ENCODE results near the gene S1PR4.

DNA sequence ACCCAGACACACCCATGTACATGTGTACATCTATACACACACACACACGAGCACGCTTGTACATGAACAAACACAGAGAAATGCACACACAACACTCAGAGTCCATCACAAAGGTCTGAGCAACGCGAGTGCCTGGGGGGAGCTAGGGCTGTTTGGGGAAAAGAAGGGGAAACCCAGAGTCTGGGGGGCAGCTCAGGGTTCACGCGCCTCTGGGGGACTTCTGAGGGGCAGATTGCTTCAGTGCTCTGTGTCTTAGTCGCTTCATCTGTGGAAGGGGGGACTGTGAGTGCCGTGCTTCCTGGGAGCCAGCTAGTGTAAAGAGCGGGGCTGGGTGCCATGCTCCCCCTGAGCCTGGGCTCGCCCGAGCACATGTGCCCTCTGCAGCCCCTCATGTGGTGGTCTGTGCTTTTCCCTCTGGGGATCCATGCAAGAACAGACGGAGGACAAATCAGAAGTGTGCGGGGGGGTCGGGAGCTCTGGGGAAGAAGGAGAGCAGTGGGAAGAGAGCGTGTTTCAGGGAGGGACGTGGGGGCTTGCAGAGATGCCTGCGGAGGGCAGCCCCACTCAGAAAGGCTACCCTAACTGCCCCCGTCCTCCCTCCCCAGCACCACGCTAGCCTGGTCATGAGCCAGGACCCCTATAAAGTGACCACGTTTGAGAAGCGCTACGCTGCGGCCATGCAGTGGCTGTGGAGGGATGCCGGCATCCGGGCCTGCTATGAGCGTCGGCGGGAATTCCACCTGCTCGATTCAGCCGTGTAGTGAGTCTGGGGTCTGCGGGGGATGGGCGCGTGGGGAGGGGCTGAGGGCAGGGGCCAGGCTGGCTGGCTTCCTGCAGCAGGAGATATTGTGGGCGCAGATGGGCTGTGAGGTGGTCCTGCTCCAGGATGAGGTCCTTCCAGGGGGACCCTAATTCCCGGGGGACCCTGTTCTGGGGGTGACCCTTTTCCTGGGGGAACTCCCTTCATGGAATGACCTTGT is 28.8 kb upstream of the S1PR4 start:
- TF ChIP-seq, protein P1, sequence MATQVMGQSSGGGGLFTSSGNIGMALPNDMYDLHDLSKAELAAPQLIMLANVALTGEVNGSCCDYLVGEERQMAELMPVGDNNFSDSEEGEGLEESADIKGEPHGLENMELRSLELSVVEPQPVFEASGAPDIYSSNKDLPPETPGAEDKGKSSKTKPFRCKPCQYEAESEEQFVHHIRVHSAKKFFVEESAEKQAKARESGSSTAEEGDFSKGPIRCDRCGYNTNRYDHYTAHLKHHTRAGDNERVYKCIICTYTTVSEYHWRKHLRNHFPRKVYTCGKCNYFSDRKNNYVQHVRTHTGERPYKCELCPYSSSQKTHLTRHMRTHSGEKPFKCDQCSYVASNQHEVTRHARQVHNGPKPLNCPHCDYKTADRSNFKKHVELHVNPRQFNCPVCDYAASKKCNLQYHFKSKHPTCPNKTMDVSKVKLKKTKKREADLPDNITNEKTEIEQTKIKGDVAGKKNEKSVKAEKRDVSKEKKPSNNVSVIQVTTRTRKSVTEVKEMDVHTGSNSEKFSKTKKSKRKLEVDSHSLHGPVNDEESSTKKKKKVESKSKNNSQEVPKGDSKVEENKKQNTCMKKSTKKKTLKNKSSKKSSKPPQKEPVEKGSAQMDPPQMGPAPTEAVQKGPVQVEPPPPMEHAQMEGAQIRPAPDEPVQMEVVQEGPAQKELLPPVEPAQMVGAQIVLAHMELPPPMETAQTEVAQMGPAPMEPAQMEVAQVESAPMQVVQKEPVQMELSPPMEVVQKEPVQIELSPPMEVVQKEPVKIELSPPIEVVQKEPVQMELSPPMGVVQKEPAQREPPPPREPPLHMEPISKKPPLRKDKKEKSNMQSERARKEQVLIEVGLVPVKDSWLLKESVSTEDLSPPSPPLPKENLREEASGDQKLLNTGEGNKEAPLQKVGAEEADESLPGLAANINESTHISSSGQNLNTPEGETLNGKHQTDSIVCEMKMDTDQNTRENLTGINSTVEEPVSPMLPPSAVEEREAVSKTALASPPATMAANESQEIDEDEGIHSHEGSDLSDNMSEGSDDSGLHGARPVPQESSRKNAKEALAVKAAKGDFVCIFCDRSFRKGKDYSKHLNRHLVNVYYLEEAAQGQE (IDR thresholded peaks at IDR 0.05; ENCODE audit: unreplicated experiment) = no peak
- TF ChIP-seq, protein P2, sequence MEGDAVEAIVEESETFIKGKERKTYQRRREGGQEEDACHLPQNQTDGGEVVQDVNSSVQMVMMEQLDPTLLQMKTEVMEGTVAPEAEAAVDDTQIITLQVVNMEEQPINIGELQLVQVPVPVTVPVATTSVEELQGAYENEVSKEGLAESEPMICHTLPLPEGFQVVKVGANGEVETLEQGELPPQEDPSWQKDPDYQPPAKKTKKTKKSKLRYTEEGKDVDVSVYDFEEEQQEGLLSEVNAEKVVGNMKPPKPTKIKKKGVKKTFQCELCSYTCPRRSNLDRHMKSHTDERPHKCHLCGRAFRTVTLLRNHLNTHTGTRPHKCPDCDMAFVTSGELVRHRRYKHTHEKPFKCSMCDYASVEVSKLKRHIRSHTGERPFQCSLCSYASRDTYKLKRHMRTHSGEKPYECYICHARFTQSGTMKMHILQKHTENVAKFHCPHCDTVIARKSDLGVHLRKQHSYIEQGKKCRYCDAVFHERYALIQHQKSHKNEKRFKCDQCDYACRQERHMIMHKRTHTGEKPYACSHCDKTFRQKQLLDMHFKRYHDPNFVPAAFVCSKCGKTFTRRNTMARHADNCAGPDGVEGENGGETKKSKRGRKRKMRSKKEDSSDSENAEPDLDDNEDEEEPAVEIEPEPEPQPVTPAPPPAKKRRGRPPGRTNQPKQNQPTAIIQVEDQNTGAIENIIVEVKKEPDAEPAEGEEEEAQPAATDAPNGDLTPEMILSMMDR (conservative IDR thresholded peaks at IDR 0.05; ENCODE audit: low read depth in 2 of 2) = no peak

Measured in GM23338 (cell line).